A673 (cell line): ENCODE results near the gene SLAMF7. TPM values are rescaled to one million over a fixed set of nuclear protein-coding genes. Genes with fewer than 3 reads are reported as not detected.

Source experiments
- BruUV-seq: library from RNA; stranded (reverse); fragments of 400-500 nt; replicated peaks from 2 replicates; lab custom pipeline; 2021; lab: Mats Ljungman, UMichigan
- CTCF ChIA-PET: fragments of 300-600 bp; sonication (Branson Sonifier 250); formaldehyde crosslinking; loops from one replicate; lab custom pipeline; 2022; ENCODE audit warnings: antibody characterized with exemption; lab: Charles Lee
- POLR2A ChIA-PET: fragments of 300-600 bp; sonication (Branson Sonifier 250); formaldehyde crosslinking; loops from one replicate; lab custom pipeline; 2022; ENCODE audit warnings: antibody characterized with exemption; ENCODE audit not compliant: low non-redundant PET; lab: Charles Lee
- DNase-seq: peaks from one replicate; pipeline ENCODE4 v3.0.0-alpha.2; 2015; ENCODE audit warnings: low spot score
- H3K27ac ChIP-seq: fragments of 200-600 bp; sonication (generic); 2 replicates; pipeline ENCODE4 v1.5.1; 2016; ENCODE audit warnings: mixed run types, low read depth, mild to moderate bottlenecking, mixed read lengths, antibody characterized with exemption, low read length; ENCODE audit not compliant: poor library complexity, severe bottlenecking
- H3K27me3 ChIP-seq: fragments of 200-600 bp; sonication (generic); replicated peaks from 2 replicates; pipeline ENCODE4 v1.6.1; 2017; ENCODE audit warnings: mixed run types, low read depth, mild to moderate bottlenecking, mixed read lengths, antibody characterized with exemption, low read length; ENCODE audit not compliant: insufficient read depth, poor library complexity
- H3K36me3 ChIP-seq: fragments of 200-600 bp; sonication (generic); 2 replicates; pipeline ENCODE4 v1.6.1; 2016; ENCODE audit warnings: mixed run types, mild to moderate bottlenecking, mixed read lengths, antibody characterized with exemption, low read length; ENCODE audit not compliant: insufficient read depth, poor library complexity, severe bottlenecking
- H3K4me1 ChIP-seq: fragments of 200-600 bp; sonication (generic); 2 replicates; pipeline ENCODE4 v1.6.1; 2017; ENCODE audit warnings: mixed run types, mild to moderate bottlenecking, mixed read lengths, antibody characterized with exemption, low read length; ENCODE audit not compliant: insufficient read depth, poor library complexity, severe bottlenecking
- H3K4me3 ChIP-seq: fragments of 200-600 bp; sonication (generic); 2 replicates; pipeline ENCODE4 v1.5.1; 2016; ENCODE audit warnings: low read depth, mixed run types, mild to moderate bottlenecking, mixed read lengths, low read length; ENCODE audit not compliant: poor library complexity, severe bottlenecking
- H3K9me3 ChIP-seq: fragments of 200-600 bp; sonication (generic); 2 replicates; pipeline ENCODE4 v1.6.1; 2016; ENCODE audit warnings: mixed run types, low read depth, mild to moderate bottlenecking, mixed read lengths, antibody characterized with exemption, low read length; ENCODE audit not compliant: poor library complexity, severe bottlenecking
- CTCF ChIP-seq: fragments of 300-800, 200-600 bp; sonication (generic); conservative IDR thresholded peaks from 2 replicates; pipeline ENCODE4 v1.5.1; 2017; ENCODE audit warnings: low read depth, mild to moderate bottlenecking, antibody characterized with exemption, low read length, moderate library complexity, mixed read lengths
- EZH2 ChIP-seq: fragments of 200-600 bp; sonication (generic); IDR thresholded peaks from 2 replicates; pipeline ENCODE4 v1.6.1; 2017; ENCODE audit warnings: borderline replicate concordance, low read depth, mild to moderate bottlenecking, mixed read lengths, antibody characterized with exemption, low read length; ENCODE audit not compliant: poor library complexity, severe bottlenecking
- intact Hi-C: fragments of 100-400 bp; cut with micrococcal nuclease; formaldehyde crosslinking; loops from one replicate; pipeline ENCODE4 v1.10.0; 2022; ENCODE audit not compliant: unreplicated experiment
- total RNA-seq: library from RNA; stranded (reverse); gene quantifications from 2 replicates; pipeline ENCODE4 v1.2.3, GENCODE V29; 2021

Gene SLAMF7
- total RNA-seq, 1 experiment from 2014 or later = not detected

DNA sequence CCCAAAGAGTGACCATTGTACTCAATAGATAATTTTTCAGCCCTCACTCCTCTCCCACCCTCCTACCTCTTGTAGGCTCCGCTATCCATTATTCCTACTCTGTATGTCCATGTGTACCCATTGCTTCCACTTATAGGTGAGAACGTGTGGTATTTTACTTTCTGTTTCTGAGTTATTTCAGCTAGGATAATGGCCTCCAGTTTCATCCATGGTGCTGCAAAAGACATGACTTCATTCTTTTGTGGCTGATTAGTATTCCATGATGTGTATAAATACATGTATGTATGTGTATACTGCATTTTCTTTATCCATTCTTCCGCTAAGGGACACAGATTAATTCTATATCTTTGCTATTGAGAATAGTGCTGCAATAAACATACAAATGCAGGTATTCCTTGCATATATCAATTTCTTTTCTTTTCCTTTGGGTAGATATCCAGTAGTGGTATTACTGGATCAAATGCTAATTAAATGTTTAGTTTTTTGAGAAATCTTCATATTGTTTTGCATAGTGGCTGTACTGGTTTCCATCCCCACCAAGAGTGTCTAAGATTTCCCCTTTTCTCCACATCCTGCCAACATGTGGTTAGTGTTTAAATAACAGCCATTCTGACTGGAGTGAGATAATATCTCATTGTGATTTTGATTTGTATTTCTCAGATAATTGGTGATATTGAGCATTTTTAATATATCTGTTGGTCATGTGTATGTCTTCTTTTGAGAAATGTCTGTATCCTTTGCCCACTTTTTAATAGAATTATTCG, 61.8 kb downstream of the SLAMF7 start:
- no TSS peak for BruUV-seq
- Histone ChIP-seq H3K9me3 (no peaks in the 10 kb centered on the region), H3K27me3 (no peaks in the 10 kb centered on the region), H3K27ac (no peak overlapping the region), H3K4me3 (no peak overlapping the region), H3K4me1 (no peaks in the 10 kb centered on the region), H3K36me3 (no peaks in the 10 kb centered on the region)
- POLR2A ChIA-PET = no interaction called here
- TF ChIP-seq CTCF = no peak
- TF ChIP-seq EZH2 = no peak
- no peak for DNase-seq
- intact Hi-C loops = no loop called here
- CTCF ChIA-PET = no interaction called here

GRCh38 chr1:160801836-160802580, 63.0 kb downstream of the SLAMF7 start:
- CTCF ChIA-PET = interaction anchor here (0.7 kb wide), 1 partner anchor 618 kb away, joined by 8 read pairs; no protein-coding TSS in a partner anchor
- TF ChIP-seq EZH2 (no peak), CTCF (no peak)
- no peaks in the 10 kb centered on the region for H3K4me1 ChIP-seq
- POLR2A ChIA-PET = no interaction called here
- no peak for DNase-seq
- no TSS peak for BruUV-seq
- H3K27ac ChIP-seq = no peak overlapping the region
- H3K27me3 ChIP-seq = no peaks in the 10 kb centered on the region
- no peak overlapping the region for H3K4me3 ChIP-seq
- H3K9me3 ChIP-seq = peaks cover 8% of the 10 kb centered on the region
- no peaks in the 10 kb centered on the region for H3K36me3 ChIP-seq
- intact Hi-C loops = no loop called here

Other genes with a start within 250 kb of the SLAMF7 start
- gene SLAMF6, start 216.0 kb upstream of the SLAMF7 start, total RNA-seq = not detected in 2 replicates
- gene CD84, start 159.8 kb upstream of the SLAMF7 start, total RNA-seq = not detected in 2 replicates
- 1.1 and 2.2 TPM in 2 replicates for gene SLAMF1, start 92.2 kb upstream of the SLAMF7 start, total RNA-seq
- not detected in 2 replicates for gene CD48, start 27.4 kb upstream of the SLAMF7 start, total RNA-seq
- not detected in 2 replicates for gene LY9, start 56.9 kb downstream of the SLAMF7 start, total RNA-seq
- gene CD244, start 123.6 kb downstream of the SLAMF7 start, total RNA-seq = not detected in 2 replicates
- gene ITLN1, start 145.9 kb downstream of the SLAMF7 start, total RNA-seq = not detected in 2 replicates
- not detected in 2 replicates for gene ITLN2, start 215.6 kb downstream of the SLAMF7 start, total RNA-seq